ENCODE results near the gene NDUFAF3.
A peak's percentile ranks its signal among the peaks of the same experiment; 100 is the strongest.

The NDUFAF3 gene

GRCh38 chr3:49032646-49033304 lies 10.9 kb downstream of the NDUFAF3 start:
- Histone ChIP-seq H3K36me3 (ENCODE audit: insufficient read depth, low read length) (peaks cover 63% of the 10 kb centered on the region), H3K4me1 (ENCODE audit: control insufficient read depth, insufficient read depth, low read length) (peaks cover 24% of the 10 kb centered on the region), H3K27me3 (ENCODE audit: control insufficient read depth, insufficient read depth, low read length) (no peaks in the 10 kb centered on the region), H3K9ac (ENCODE audit: low read depth, low read length) (no peak overlapping the region), H3K4me2 (ENCODE audit: low read length) (no peak overlapping the region), H3K9me3 (replicated peaks; ENCODE audit: low read length) (no peaks in the 10 kb centered on the region), H3K4me3 (ENCODE audit: low read length) (no peak overlapping the region)

- peaks cover 61% of the 10 kb centered on the region for H3K36me3 ChIP-seq (ENCODE audit: insufficient read depth, low read length)
- H3K4me3 ChIP-seq (ENCODE audit: low read length) = no peak overlapping the region
- H3K9ac ChIP-seq (ENCODE audit: low read depth, low read length) = no peak overlapping the region
- H3K9me3 ChIP-seq (replicated peaks; ENCODE audit: low read length) = no peaks in the 10 kb centered on the region
- peaks cover 7% of the 10 kb centered on the region for H3K4me1 ChIP-seq (ENCODE audit: control insufficient read depth, insufficient read depth, low read length)
- H3K27me3 ChIP-seq (ENCODE audit: control insufficient read depth, insufficient read depth, low read length) = no peaks in the 10 kb centered on the region
- H3K4me2 ChIP-seq (ENCODE audit: low read length) = no peak overlapping the region
These were observed 12.7 kb downstream of the NDUFAF3 start for GRCh38 chr3:49034650-49035049.

- Histone ChIP-seq H3K9ac (ENCODE audit: low read depth, low read length) (no peak overlapping the region), H3K4me2 (ENCODE audit: low read length) (no peak overlapping the region), H3K4me3 (ENCODE audit: low read length) (no peak overlapping the region), H3K4me1 (ENCODE audit: control insufficient read depth, insufficient read depth, low read length) (peaks cover 7% of the 10 kb centered on the region), H3K36me3 (ENCODE audit: insufficient read depth, low read length) (peaks cover 56% of the 10 kb centered on the region), H3K27me3 (ENCODE audit: control insufficient read depth, insufficient read depth, low read length) (no peaks in the 10 kb centered on the region), H3K9me3 (replicated peaks; ENCODE audit: low read length) (no peaks in the 10 kb centered on the region)
These were observed 13.4 kb downstream of the NDUFAF3 start for GRCh38 chr3:49035281-49035680.

- no peak overlapping the region for H3K4me3 ChIP-seq (ENCODE audit: low read length)
- H3K4me1 ChIP-seq (ENCODE audit: control insufficient read depth, insufficient read depth, low read length) = no peaks in the 10 kb centered on the region
- H3K27me3 ChIP-seq (ENCODE audit: control insufficient read depth, insufficient read depth, low read length) = no peaks in the 10 kb centered on the region
- H3K4me2 ChIP-seq (ENCODE audit: low read length) = no peak overlapping the region
- peaks cover 60% of the 10 kb centered on the region for H3K36me3 ChIP-seq (ENCODE audit: insufficient read depth, low read length)
- no peak overlapping the region for H3K9ac ChIP-seq (ENCODE audit: low read depth, low read length)
- no peaks in the 10 kb centered on the region for H3K9me3 ChIP-seq (replicated peaks; ENCODE audit: low read length)
These were observed 31.6 kb downstream of the NDUFAF3 start for GRCh38 chr3:49053543-49053942.

- H3K27me3 ChIP-seq (ENCODE audit: control insufficient read depth, insufficient read depth, low read length) = no peaks in the 10 kb centered on the region
- no peak overlapping the region for H3K4me2 ChIP-seq (ENCODE audit: low read length)
- H3K9me3 ChIP-seq (replicated peaks; ENCODE audit: low read length) = no peaks in the 10 kb centered on the region
- no peaks in the 10 kb centered on the region for H3K4me1 ChIP-seq (ENCODE audit: control insufficient read depth, insufficient read depth, low read length)
- H3K36me3 ChIP-seq (ENCODE audit: insufficient read depth, low read length) = peaks cover 60% of the 10 kb centered on the region
- H3K9ac ChIP-seq (ENCODE audit: low read depth, low read length) = no peak overlapping the region
- no peak overlapping the region for H3K4me3 ChIP-seq (ENCODE audit: low read length)
These were observed 32.5 kb downstream of the NDUFAF3 start for GRCh38 chr3:49054344-49054862.

GRCh38 chr3:49057268-49057667 lies 35.3 kb downstream of the NDUFAF3 start:
- Histone ChIP-seq H3K4me2 (ENCODE audit: low read length) (no peak overlapping the region), H3K9me3 (replicated peaks; ENCODE audit: low read length) (no peaks in the 10 kb centered on the region), H3K4me3 (ENCODE audit: low read length) (no peak overlapping the region), H3K27me3 (ENCODE audit: control insufficient read depth, insufficient read depth, low read length) (no peaks in the 10 kb centered on the region), H3K36me3 (ENCODE audit: insufficient read depth, low read length) (peaks cover 59% of the 10 kb centered on the region), H3K9ac (ENCODE audit: low read depth, low read length) (no peak overlapping the region), H3K4me1 (ENCODE audit: control insufficient read depth, insufficient read depth, low read length) (no peaks in the 10 kb centered on the region)

GRCh38 chr3:49058011-49058410 lies 36.1 kb downstream of the NDUFAF3 start:
- H3K4me3 ChIP-seq (ENCODE audit: low read length) = no peak overlapping the region
- no peaks in the 10 kb centered on the region for H3K4me1 ChIP-seq (ENCODE audit: control insufficient read depth, insufficient read depth, low read length)
- H3K9me3 ChIP-seq (replicated peaks; ENCODE audit: low read length) = no peaks in the 10 kb centered on the region
- H3K27me3 ChIP-seq (ENCODE audit: control insufficient read depth, insufficient read depth, low read length) = no peaks in the 10 kb centered on the region
- H3K36me3 ChIP-seq (ENCODE audit: insufficient read depth, low read length) = peaks cover 57% of the 10 kb centered on the region
- no peak overlapping the region for H3K4me2 ChIP-seq (ENCODE audit: low read length)
- H3K9ac ChIP-seq (ENCODE audit: low read depth, low read length) = no peak overlapping the region

Small RNAs within 50 kb of the gene (small RNA-seq; reads per million reads assigned to genes)
- 17,729 reads per million, percentile 100 among the genes with 10 or more reads in this experiment for gene MIR191
- 719 reads per million, percentile 99 among the genes with 10 or more reads in this experiment for gene MIR425
